CD4-positive, alpha-beta T cell treated with Interferon gamma for 1 hour (primary cell): Measurements from ENCODE around the gene ANKS1A.
"Not testable (repeated sequence)": the region's sequence is repeated elsewhere in the genome, so short reads cannot be mapped to it uniquely, and the experiment has no call there.

Experiments
- DNase-seq: peaks from one replicate; pipeline ENCODE4 v3.0.0-alpha.2; 2020

ANKS1A gene

GRCh38 chr6:34888874-34889555 lies at the start of gene ANKS1A:
TSS of gene ANKS1A (plus strand) at chr6:34889255. CDS start at chr6:34889403, 148 bp downstream.
- DNase-seq: peak; percentile 90

- no peak for DNase-seq
Measured at GRCh38 chr6:34839666-34840352, 49.2 kb upstream of the ANKS1A start.

GRCh38 chr6:34849066-34849465 lies 40.0 kb upstream of the ANKS1A start:
- DNase-seq: not testable (repeated sequence)

GRCh38 chr6:34851361-34851760 lies 37.7 kb upstream of the ANKS1A start:
- no peak for DNase-seq

GRCh38 chr6:34852406-34853085 lies 36.5 kb upstream of the ANKS1A start:
- no peak for DNase-seq

- DNase-seq: no peak
Measured at GRCh38 chr6:34855463-34855862, 33.6 kb upstream of the ANKS1A start.

- no peak for DNase-seq
Measured at GRCh38 chr6:34858681-34859080, 30.4 kb upstream of the ANKS1A start.

GRCh38 chr6:34859951-34860350 lies 29.1 kb upstream of the ANKS1A start:
- DNase-seq: no peak

- DNase-seq: no peak
Measured at GRCh38 chr6:34860776-34861175, 28.3 kb upstream of the ANKS1A start.

GRCh38 chr6:34864007-34864406 lies 25.0 kb upstream of the ANKS1A start:
- no peak for DNase-seq

- DNase-seq: no peak
Measured at GRCh38 chr6:34865107-34865506, 23.9 kb upstream of the ANKS1A start.

- DNase-seq: no peak
Measured at GRCh38 chr6:34866509-34866908, 22.5 kb upstream of the ANKS1A start.

- no peak for DNase-seq
Measured at GRCh38 chr6:34867484-34867883, 21.6 kb upstream of the ANKS1A start.

GRCh38 chr6:34871853-34872252 lies 17.2 kb upstream of the ANKS1A start:
- no peak for DNase-seq

GRCh38 chr6:34872332-34872731 lies 16.7 kb upstream of the ANKS1A start:
- DNase-seq: no peak

- no peak for DNase-seq
Measured at GRCh38 chr6:34875292-34876213, 13.5 kb upstream of the ANKS1A start.

- no peak for DNase-seq
Measured at GRCh38 chr6:34876472-34876871, 12.6 kb upstream of the ANKS1A start.

- no peak for DNase-seq
Measured at GRCh38 chr6:34877259-34877658, 11.8 kb upstream of the ANKS1A start.

- no peak for DNase-seq
Measured at GRCh38 chr6:34877869-34878485, 11.1 kb upstream of the ANKS1A start.

- DNase-seq: not testable (repeated sequence)
Measured at GRCh38 chr6:34884073-34884472, 5.0 kb upstream of the ANKS1A start.

GRCh38 chr6:34884996-34885395 lies 4.1 kb upstream of the ANKS1A start:
- no peak for DNase-seq

- DNase-seq: not testable (repeated sequence)
Measured at GRCh38 chr6:34885837-34886236, 3.2 kb upstream of the ANKS1A start.
